ENCODE results near the gene COX6A2. TPM values are rescaled to one million over a fixed set of nuclear protein-coding genes. Genes with fewer than 3 reads are reported as not detected.

The COX6A2 gene
- total RNA-seq, 4 donors from 2014 or later = not detected

DNA sequence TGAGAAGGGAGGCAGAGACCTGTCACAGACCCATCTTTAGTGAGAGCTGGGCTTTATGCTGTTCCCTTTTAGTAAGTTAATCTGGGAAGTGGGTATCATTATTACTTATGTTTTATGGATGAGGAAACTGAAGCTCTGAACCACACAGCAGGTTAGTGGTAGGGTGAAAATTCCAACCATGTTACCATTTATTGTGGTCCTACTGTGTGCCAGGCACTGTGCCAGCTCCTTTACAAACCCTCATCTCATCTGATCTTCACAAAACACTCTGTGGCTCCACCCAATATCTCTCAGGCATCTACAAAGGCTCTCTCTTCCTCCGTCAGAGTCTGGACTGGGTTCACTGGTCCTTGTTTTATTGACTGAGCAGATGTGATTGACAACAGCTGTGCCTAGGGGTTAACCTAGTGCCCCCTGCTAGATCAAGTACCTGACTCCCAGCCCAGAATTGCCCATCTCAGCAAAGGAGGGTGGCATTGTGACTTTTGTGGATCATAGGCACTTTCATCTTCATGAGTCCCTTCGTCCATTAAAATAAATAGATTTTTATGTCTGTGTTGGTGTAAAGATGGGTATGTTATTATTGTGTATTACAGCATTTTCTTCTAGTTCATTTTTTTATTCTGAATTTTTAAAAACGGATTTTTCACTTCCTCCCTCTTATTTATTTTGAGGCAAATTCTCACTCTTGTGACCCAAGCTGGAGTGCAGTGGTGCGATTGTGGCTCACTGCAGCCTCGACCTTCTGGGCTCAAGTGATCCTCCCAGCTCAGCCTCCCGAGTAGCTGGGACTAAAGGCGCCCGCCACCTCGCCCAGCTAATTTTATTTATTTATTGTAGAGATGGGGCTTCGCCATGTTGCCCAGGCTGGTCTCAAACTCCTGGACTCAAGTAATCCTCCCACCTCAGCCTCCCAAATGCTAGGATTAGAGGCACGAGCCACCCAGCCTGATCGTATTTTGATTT is 46.9 kb upstream of the COX6A2 start:
- TF ChIP-seq, protein P1, sequence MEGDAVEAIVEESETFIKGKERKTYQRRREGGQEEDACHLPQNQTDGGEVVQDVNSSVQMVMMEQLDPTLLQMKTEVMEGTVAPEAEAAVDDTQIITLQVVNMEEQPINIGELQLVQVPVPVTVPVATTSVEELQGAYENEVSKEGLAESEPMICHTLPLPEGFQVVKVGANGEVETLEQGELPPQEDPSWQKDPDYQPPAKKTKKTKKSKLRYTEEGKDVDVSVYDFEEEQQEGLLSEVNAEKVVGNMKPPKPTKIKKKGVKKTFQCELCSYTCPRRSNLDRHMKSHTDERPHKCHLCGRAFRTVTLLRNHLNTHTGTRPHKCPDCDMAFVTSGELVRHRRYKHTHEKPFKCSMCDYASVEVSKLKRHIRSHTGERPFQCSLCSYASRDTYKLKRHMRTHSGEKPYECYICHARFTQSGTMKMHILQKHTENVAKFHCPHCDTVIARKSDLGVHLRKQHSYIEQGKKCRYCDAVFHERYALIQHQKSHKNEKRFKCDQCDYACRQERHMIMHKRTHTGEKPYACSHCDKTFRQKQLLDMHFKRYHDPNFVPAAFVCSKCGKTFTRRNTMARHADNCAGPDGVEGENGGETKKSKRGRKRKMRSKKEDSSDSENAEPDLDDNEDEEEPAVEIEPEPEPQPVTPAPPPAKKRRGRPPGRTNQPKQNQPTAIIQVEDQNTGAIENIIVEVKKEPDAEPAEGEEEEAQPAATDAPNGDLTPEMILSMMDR (IDR thresholded peaks at IDR 0.05) = no peak
- no peak for TF ChIP-seq EP300 (IDR thresholded peaks at IDR 0.05)
- no peak for TF ChIP-seq POLR2A (IDR thresholded peaks at IDR 0.05)
- no peaks in the 10 kb centered on the region for H3K9me3 ChIP-seq
- H3K4me1 ChIP-seq = peaks cover 0 to 53% (median 12%) of the 10 kb centered on the region in 4 donors
- H3K36me3 ChIP-seq = peaks cover 0 to 63% (median 4%) of the 10 kb centered on the region in 3 donors
- H3K4me3 ChIP-seq = no peak overlapping the region
- H3K27ac ChIP-seq = no peak overlapping the region
- 91 to 92% methylated on average over 12 of the region's 12 CpGs for WGBS, 2 donors
- DNase-seq (ENCODE audit: low spot score in 2 of 2) = no peak
- no peaks in the 10 kb centered on the region for H3K27me3 ChIP-seq

- H3K27me3 ChIP-seq = no peaks in the 10 kb centered on the region
- WGBS, 2 donors = 74 to 84% methylated on average over 12 of the region's 12 CpGs
- H3K9me3 ChIP-seq = no peaks in the 10 kb centered on the region
- no peak overlapping the region for H3K27ac ChIP-seq
- H3K4me3 ChIP-seq = no peak overlapping the region
- DNase-seq (ENCODE audit: low spot score in 2 of 2) = no peak
- H3K36me3 ChIP-seq = peaks cover 0 to 60% (median 4%) of the 10 kb centered on the region in 3 donors
- peaks cover 0 to 52% (median 12%) of the 10 kb centered on the region in 4 donors for H3K4me1 ChIP-seq
- no peak for TF ChIP-seq EP300 (IDR thresholded peaks at IDR 0.05)
- TF ChIP-seq, protein P1 (IDR thresholded peaks at IDR 0.05) = no peak
- TF ChIP-seq POLR2A (IDR thresholded peaks at IDR 0.05) = no peak
These were observed 46.1 kb upstream of the COX6A2 start for GRCh38 chr16:31474173-31474714.

GRCh38 chr16:31473264-31473984 is 45.3 kb upstream of the COX6A2 start:
- H3K4me3 ChIP-seq = peak overlapping the region in 1 of 4 donors; percentile 83
- peaks cover 0 to 52% (median 12%) of the 10 kb centered on the region in 4 donors for H3K4me1 ChIP-seq
- peaks cover 0 to 53% (median 4%) of the 10 kb centered on the region in 3 donors for H3K36me3 ChIP-seq

DNA sequence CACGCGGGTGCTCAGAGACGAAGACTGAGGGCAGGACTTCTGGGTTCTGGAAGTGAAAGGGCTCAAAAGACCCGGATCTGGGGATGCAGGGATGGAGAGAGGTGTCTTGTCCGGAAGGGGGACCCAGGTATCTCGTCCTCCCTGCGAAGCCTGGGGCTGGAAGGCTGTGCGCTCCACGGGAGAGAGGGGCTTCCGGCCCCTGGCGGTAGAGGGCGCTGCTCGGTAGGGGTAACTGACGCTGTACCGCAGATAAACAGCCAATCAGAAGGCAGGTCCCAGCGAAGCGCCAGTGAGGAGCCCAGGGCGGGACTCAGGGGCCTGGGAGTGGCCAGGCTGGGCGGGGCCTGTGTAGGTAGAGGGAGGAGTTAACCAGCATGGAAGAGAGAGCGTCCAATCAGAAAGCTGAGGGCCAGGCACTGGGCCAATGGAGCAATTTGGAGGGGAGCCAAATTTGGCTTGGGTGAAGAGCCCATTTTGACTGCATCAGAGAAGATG is 44.6 kb upstream of the COX6A2 start:
- Histone ChIP-seq H3K4me3 (peak overlapping the region; percentile 52 to 83 (median 65)), H3K9me3 (no peaks in the 10 kb centered on the region), H3K36me3 (peaks cover 0 to 46% (median 4%) of the 10 kb centered on the region in 3 donors), H3K27ac (peak overlapping the region; percentile 88 to 98 (median 96)), H3K4me1 (peaks cover 0 to 52% (median 12%) of the 10 kb centered on the region in 4 donors), H3K27me3 (no peaks in the 10 kb centered on the region)
- WGBS, 2 donors = 15 to 25% methylated on average over 20 of the region's 20 CpGs
- DNase-seq (ENCODE audit: low spot score in 2 of 2) = peak; percentile 83 to 84
- TF ChIP-seq EP300 (IDR thresholded peaks at IDR 0.05) (peak in 1 of 2 donors; percentile 72), POLR2A (IDR thresholded peaks at IDR 0.05) (peak in 1 of 2 donors; percentile 32)
- TF ChIP-seq, protein P1 (IDR thresholded peaks at IDR 0.05) = peak; percentile 55 to 89 (median 84)

More at GRCh38 chr16:31473264-31473984, 45.3 kb upstream of the COX6A2 start:
- H3K27me3 ChIP-seq = no peaks in the 10 kb centered on the region
- H3K9me3 ChIP-seq = no peaks in the 10 kb centered on the region
- peak overlapping the region; percentile 88 to 98 (median 96) for H3K27ac ChIP-seq
- WGBS, 2 donors = 83% methylated on average over 16 to 17 of the region's 17 CpGs
- DNase-seq (ENCODE audit: low spot score in 2 of 2) = no peak
- TF ChIP-seq, protein P1 (IDR thresholded peaks at IDR 0.05) = no peak

All from tibial nerve (tissue), 4 donors.